Lung (tissue), 12 donors: ENCODE results near the gene VEGFA. TPM values are rescaled to one million over a fixed set of nuclear protein-coding genes. Genes with fewer than 3 reads are reported as not detected.

Source experiments
- ATAC-seq: fragments of 200-7000 bp; cut with Tn5 transposase; one replicate; pipeline ENCODE4 v1.9.1; 2020; ENCODE audit warnings: moderate number of reproducible peaks; ENCODE audit not compliant: insufficient read depth, low FRiP score
- DNase-seq, 3 donors: peaks; one replicate each; pipeline ENCODE4 v3.0.0-alpha.2; 2013 to 2017
- H3K27ac ChIP-seq, 2 donors: one replicate each; pipeline ENCODE4 v1.5.1; 2013; ENCODE audit warnings: mild to moderate bottlenecking in 2 of 2, moderate library complexity in 2 of 2, control low read depth in 1 of 2, inconsistent platforms in 1 of 2, low read depth in 1 of 2, low read length in 1 of 2
- H3K27me3 ChIP-seq, 3 donors: one replicate each; pipeline ENCODE4 v1.5.1; 2013; ENCODE audit warnings: low read length in 2 of 3; ENCODE audit not compliant: control insufficient read depth in 3 of 3, insufficient read depth in 3 of 3
- H3K36me3 ChIP-seq, 4 donors: one replicate each; pipeline ENCODE4 v1.5.1; 2013; ENCODE audit warnings: low read length in 4 of 4, mild to moderate bottlenecking in 1 of 4, moderate library complexity in 1 of 4; ENCODE audit not compliant: control insufficient read depth in 4 of 4, insufficient read depth in 4 of 4
- H3K4me1 ChIP-seq, 5 donors: one replicate each; pipeline ENCODE4 v1.5.1; 2013; ENCODE audit warnings: low read length in 5 of 5, mild to moderate bottlenecking in 2 of 5, moderate library complexity in 1 of 5; ENCODE audit not compliant: control insufficient read depth in 5 of 5, insufficient read depth in 5 of 5
- H3K4me3 ChIP-seq: one replicate; pipeline ENCODE4 v1.5.1; 2013; ENCODE audit warnings: mild to moderate bottlenecking, control low read depth, moderate library complexity
- H3K9ac ChIP-seq, 2 donors: one replicate each; pipeline ENCODE4 v1.5.1; 2013; ENCODE audit warnings: low read length in 2 of 2, control low read depth in 1 of 2; ENCODE audit not compliant: insufficient read depth in 1 of 2
- H3K9me3 ChIP-seq, 4 donors: one replicate each; pipeline ENCODE4 v1.5.1; 2013; ENCODE audit warnings: low read length in 3 of 4, mild to moderate bottlenecking in 1 of 4, moderate library complexity in 1 of 4; ENCODE audit not compliant: control insufficient read depth in 4 of 4, insufficient read depth in 3 of 4
- CTCF ChIP-seq: IDR thresholded peaks from 2 replicates; pipeline ENCODE4 v1.5.1; 2012; ENCODE audit warnings: mild to moderate bottlenecking; ENCODE audit errors: control extremely low read depth, extremely low read depth
- WGBS, 2 donors: extraction: QIAGEN DNeasy Blood & Tissue Kit; methylation state at CpG; one replicate each; pipeline ENCODE4 v1.1.7; 2013; 5-methylcytosine and 5-hydroxymethylcytosine counted together
- polyA plus RNA-seq, 2 donors: library from polyadenylated mRNA; stranded (reverse); fragments of 200-250 nt; gene quantifications; one replicate each; pipeline ENCODE4 v1.2.1, GENCODE V29; 2013
- total RNA-seq, 2 donors: library from RNA; depleted of rRNA in 1 of 2; stranded (reverse); fragments of >200 nt in 1 of 2; gene quantifications; one replicate each; pipeline ENCODE4 v1.2.1, GENCODE V29; 2014 to 2021
- donor health status: control.
- donor health status: control.
- donor health status: Bipolar disorder and iron deficiency.
- donor health status: healthy.
- donor health status: DM: yes; HTN: yes; CAD: no.

Gene VEGFA
- total and polyA plus RNA-seq, 4 donors = 98.3 to 275 (median 140) TPM

GRCh38 chr6:43762410-43762768 is 7.6 kb upstream of the VEGFA start:
- Histone ChIP-seq H3K4me3 (no peak overlapping the region), H3K36me3 (no peaks in the 10 kb centered on the region), H3K4me1 (peaks cover 0 to 53% (median 19%) of the 10 kb centered on the region in 5 donors), H3K9me3 (no peaks in the 10 kb centered on the region), H3K9ac (no peak overlapping the region), H3K27ac (no peak overlapping the region), H3K27me3 (no peaks in the 10 kb centered on the region)
- WGBS, 2 donors = 80 to 98% methylated on average over 5 of the region's 5 CpGs
- ATAC-seq = no peak
- peak in 1 of 3 donors; percentile 11 for DNase-seq
- TF ChIP-seq CTCF = no peak

DNA sequence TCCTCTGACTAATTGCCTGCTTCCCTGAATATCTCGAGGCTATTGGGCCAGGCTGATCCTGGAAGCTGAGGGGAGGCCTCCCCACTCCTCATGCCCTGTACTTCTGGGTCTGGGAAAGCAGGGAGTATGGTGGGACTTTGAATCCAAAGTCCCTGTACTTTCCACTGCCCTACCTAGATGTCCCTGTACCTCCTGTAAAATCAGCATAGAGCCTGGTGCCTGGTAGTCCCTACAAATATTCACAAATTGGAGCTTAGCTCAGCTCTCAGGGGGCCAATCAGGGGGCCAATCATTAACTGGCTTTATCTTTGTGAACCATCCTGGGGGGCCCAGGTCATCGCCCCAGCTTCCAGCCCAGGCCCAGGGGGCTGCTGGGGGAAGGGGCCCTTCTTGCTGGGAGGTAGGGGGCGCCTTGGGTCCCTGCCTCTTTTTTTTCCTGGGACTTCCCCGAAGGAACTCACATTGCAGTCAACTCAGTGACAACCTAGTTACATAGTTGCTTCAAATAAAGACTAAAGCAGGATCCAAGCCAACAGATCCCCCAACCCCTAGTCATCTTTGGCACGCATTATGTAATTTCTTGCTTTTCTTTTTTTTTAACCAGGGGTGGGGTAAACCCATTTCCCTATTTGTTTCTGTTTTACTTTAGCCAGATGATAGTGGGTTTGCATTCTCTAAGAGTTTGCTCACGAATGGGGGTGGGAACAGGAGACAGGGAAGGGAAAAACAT is 6.9 kb upstream of the VEGFA start:
- no peak for ATAC-seq
- WGBS, 2 donors = 53 to 55% methylated on average over 6 of the region's 6 CpGs
- no peak for TF ChIP-seq CTCF
- H3K27ac ChIP-seq = no peak overlapping the region
- H3K9me3 ChIP-seq = no peaks in the 10 kb centered on the region
- DNase-seq = peak; percentile 60 to 89 (median 88)
- H3K4me1 ChIP-seq = peaks cover 0 to 58% (median 22%) of the 10 kb centered on the region in 5 donors
- no peak overlapping the region for H3K9ac ChIP-seq
- no peaks in the 10 kb centered on the region for H3K27me3 ChIP-seq
- no peaks in the 10 kb centered on the region for H3K36me3 ChIP-seq
- no peak overlapping the region for H3K4me3 ChIP-seq

DNA sequence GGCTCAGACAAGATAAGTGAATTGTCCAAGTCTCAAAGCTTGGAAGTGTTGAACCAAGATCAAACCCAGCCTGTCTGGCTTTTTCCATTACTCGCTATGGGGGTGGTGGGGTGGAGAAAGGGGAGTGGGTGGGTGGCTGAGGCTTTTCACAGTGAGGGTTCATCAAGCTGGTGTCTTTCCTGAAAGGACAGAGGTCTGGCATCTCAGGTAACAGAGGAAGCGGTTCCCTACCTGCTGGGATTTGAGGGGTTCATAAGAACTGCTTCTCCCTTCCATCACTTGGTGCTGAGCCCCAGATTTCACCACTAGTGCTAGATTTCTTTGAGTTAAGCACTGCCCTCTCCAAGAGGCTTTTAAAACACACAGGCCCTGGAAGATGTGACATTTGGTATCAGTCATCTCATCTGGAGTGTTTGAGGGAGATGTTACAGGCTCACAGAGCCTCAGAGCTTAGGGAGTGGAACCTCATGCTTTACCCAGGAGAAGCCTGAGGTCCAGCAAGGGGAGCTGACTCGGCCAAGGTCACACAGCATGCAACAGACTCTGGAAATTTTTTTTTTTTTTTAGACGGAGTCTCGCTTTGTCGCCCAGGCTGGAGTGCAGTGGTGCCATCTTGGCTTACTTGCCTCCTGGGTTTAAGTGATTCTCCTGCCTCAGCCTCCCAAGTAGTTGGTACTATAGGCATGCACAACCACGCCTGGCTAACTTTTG is 6.0 kb upstream of the VEGFA start:
- Histone ChIP-seq H3K4me3 (no peak overlapping the region), H3K36me3 (no peaks in the 10 kb centered on the region), H3K9me3 (no peaks in the 10 kb centered on the region), H3K4me1 (peaks cover 0 to 62% (median 29%) of the 10 kb centered on the region in 5 donors), H3K27ac (no peak overlapping the region), H3K9ac (no peak overlapping the region), H3K27me3 (no peaks in the 10 kb centered on the region)
- TF ChIP-seq CTCF = no peak
- DNase-seq (peak in 1 of 3 donors; percentile 9), ATAC-seq (no peak)
- WGBS, 2 donors = 92 to 97% methylated on average over 7 of the region's 7 CpGs
